GM21526 (cell line): ENCODE results near the gene PA2G4.

Experiments used
- ATAC-seq: cut with Tn5 transposase; IDR thresholded peaks from one replicate; pipeline ENCODE4 v1.9.1; 2021; ENCODE audit warnings: moderate library complexity; ENCODE audit not compliant: unreplicated experiment, low FRiP score

The PA2G4 gene

DNA sequence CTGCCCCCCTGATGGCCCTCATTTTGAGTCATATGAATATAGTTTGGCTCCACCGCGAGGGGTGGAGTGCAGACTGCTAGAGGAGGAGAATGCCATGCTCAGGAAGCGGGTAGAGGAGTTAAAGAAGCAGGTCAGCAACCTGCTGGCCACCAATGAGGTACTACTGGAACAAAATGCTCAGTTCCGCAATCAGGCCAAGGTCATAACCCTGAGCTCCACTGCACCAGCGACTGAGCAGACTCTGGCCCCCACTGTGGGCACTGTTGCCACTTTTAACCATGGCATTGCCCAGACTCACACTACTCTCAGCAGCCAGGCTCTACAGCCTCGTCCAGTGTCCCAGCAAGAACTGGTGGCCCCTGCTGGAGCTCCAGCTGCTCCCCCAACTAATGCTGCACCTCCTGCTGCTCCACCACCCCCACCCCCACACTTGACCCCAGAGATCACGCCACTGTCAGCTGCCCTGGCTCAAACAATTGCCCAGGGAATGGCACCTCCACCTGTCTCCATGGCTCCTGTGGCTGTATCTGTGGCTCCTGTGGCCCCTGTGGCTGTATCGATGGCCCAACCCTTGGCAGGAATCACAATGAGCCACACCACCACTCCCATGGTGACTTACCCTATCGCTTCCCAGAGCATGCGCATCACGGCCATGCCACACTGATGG lies 17.0 kb downstream of the PA2G4 start:
- ATAC-seq: no peak

- ATAC-seq: no peak
Measured at GRCh38 chr12:56122637-56123036, 18.3 kb downstream of the PA2G4 start.

DNA sequence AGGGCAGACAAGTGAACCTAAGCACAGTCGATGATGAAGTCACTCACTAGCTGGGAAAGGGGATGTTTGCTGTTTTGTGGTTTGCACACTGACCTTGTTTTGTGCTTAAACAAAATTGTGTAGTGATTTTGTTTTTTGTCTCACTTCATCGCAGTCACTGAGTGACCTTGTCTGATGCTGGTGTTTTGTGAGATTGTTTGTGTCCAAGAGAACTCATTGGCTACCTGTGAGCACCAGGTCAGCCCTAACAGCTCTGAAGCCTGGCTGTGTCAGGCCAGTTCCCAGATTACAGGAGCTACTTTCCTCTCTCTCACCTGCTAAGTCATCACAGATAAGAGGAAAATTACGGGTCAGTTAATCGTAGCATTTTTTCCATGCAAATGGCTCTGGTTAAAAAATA lies 19.8 kb downstream of the PA2G4 start:
- ATAC-seq: no peak

- no peak for ATAC-seq
Measured at GRCh38 chr12:56126732-56127239, 22.4 kb downstream of the PA2G4 start.

DNA sequence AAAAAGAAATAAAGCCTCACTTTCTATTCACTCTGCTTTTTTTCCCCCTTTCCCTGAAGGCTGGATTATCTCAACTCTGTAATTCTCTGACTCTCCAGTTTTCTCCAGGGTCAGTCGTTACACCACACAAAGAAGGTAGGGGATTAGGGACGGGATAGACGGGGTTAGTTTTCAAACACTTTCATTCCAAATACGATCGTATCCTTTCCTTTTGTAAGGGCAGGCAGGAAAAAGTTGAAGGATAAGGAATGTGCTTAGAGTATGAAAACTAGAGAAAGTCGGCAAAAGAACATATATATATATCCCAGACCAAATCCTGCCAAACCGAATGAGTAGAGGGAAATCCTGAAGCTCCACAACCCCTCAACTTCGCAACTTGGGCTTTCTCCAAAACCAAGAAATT lies 23.1 kb downstream of the PA2G4 start:
- ATAC-seq: no peak

- peak; percentile 82 for ATAC-seq
Measured at GRCh38 chr12:56127888-56128669, 23.7 kb downstream of the PA2G4 start, which contains the start of gene ESYT1. ESYT1 (plus strand) TSS chr12:56128267; CDS start chr12:56128320, 53 bp downstream.

DNA sequence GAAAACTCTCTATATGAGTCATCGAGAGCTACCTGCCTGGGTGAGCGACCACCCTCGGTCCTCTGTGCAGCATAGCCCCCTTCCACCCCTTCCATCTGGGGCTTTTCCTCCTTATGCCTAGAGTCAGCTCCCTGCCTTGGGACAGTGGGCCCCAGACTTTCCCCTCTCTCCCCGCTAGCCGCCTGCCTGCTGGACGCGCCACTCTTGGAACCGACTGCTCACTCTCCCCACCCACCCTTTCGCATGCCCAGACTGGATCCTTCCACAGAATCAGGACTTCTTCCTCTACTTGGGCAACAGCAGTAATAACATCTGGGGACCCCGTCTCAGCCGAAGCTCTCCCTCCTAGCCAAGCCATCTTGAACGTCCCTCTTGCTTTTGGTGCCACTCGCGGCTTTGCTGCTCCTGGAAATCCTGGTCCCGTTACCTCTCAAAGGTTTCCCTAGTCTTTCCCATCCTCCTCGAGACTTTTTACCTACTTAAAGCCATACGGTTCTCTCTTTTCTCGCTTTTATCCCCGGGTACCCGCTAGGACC lies 24.4 kb downstream of the PA2G4 start:
- no peak for ATAC-seq

DNA sequence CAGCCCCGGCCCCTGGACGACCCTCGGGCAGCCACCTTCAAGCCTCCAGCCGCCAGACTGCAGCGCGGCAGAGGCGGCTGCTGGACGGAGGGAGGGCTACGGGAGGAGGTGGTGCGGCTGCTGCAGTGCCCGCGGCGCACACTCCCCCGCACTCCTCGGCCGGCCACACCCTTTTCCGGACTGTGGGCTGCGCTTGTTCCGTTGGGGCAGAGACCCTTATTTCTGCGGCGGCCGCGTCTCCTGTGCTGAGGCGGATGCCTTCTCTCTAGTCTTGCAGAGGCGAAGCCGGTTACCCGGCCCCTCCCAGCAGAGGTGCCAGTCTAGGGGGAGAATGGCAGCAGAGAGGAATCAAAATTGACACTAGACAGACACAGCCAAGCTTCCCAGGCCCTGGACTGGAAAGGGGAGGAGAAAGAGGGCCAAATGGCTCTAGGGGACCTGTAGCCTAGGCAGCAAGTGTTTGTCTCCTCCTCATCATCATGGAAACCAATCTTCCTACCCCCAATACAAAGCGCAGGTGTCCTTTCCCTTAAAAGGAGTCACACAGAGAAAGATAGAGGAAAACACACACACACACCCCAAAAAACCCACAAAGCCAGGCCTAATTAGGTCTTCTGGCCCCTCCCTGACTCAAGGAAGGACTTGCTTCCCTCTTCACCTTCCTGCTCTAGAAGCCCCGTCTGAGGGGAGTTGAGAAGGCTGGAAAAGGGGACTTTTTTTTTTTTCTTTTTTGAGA lies 25.0 kb downstream of the PA2G4 start:
- no peak for ATAC-seq

- ATAC-seq: no peak
Measured at GRCh38 chr12:56129942-56130495, 25.7 kb downstream of the PA2G4 start.

DNA sequence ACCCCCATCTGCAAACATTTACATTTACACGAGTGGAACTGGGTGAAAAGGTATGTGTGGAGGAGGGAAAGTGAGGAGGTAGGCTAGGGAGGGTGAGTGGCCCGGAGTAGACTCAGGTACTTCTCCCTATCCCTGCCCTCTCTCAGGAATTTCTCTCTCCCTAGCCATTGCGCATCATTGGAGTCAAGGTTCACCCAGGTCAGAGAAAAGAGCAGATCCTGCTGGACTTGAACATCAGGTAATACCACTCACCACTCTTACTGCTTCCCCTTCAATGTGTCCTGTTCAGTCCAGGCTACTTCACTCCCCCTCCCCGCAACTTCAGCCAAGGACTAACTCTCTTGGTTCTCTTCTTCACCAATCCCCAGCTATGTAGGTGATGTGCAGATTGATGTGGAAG lies 26.5 kb downstream of the PA2G4 start:
- ATAC-seq: no peak

- ATAC-seq: no peak
Measured at GRCh38 chr12:56134897-56135296, 30.5 kb downstream of the PA2G4 start.

DNA sequence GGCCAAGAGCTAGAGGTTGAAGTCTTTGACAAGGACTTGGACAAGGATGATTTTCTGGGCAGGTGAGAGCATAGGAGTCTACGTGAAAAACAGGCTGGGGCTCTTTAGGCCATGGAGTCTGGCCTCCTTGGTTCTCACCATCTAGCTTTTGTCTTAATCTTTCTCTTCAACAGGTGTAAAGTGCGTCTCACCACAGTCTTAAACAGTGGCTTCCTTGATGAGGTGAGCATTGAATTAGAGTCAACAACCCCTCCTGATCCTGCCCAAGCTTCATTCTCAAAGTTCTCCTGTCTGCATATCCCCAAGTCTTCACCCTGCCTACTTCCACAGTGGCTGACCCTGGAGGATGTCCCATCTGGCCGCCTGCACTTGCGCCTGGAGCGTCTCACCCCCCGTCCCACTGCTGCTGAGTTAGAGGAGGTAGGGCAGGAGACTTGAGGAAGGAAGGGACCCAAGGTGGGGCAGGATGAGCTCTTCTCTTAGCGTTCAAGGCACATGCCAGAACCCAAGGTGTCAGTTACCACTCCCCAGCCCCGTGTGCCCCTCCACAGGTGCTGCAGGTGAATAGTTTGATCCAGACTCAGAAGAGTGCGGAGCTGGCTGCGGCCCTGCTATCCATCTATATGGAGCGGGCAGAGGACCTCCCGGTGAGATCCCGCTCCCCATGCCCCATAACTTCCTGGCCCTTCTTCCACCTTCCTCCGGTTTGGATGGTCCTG lies 33.7 kb downstream of the PA2G4 start:
- no peak for ATAC-seq

GRCh38 chr12:56141946-56142784 lies 37.8 kb downstream of the PA2G4 start:
- no peak for ATAC-seq

DNA sequence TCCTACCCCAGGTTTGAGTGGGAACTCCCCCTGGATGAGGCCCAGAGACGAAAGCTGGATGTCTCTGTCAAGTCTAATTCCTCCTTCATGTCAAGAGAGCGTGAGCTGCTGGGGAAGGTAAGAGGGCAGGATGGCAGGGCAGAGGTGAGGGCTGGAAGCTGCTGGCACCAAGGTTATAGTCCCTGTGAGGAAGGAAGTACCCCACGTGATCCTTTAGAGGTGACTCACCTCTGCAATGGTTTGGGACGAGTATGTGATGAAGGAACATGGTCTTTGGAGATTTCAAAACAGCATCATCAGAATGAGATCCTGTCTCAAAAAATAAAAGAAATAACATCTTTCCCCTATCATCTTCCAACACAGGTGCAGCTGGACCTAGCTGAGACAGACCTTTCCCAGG lies 38.9 kb downstream of the PA2G4 start:
- ATAC-seq: no peak

GRCh38 chr12:56143870-56144269 lies 39.5 kb downstream of the PA2G4 start:
- no peak for ATAC-seq

GRCh38 chr12:56145217-56145616 lies 40.9 kb downstream of the PA2G4 start:
- ATAC-seq: no peak

DNA sequence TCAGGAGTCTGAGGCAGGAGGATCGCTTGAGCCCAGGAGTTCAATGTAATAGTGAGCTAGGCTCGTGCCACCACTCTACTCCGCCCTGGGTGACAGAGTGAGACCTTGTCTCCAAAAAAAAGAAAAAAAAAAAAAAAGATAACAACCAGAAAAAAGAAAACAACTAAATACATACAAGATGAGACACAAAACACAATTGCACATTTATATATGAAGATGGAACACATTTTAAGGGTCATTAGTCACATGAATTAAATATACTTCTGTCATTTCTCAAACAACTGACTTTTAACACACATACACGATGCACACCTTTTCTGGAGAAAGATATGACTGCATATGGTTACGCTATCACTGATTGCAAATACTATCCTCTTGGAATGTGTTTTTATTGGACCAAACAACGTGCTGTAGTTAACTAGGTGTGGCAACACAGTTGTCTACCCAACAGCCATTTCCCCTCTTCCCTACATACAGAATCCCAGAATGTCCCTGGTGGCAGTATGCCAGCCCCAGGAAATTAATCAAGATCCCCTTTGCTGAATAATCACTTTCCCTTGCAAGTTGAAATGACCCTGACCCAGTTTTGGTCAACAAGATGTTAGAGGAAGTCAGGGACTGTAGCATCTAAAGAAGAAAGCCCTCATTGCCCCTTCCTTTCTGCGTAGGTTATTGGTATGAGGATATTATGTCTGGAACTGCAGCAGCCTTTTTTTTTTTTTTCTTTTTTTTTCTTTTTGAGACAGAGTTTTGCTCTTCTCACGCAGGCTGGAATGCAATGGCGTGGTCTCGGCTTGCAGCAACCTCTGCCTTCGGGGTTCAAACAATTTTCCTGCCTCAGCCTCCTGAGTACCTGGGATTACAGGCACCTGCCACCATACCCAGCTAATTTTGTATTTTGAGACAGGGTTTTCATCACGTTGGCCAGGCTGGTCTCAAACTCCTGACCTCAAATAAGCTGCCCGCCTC lies 42.4 kb downstream of the PA2G4 start:
- no peak for ATAC-seq

DNA sequence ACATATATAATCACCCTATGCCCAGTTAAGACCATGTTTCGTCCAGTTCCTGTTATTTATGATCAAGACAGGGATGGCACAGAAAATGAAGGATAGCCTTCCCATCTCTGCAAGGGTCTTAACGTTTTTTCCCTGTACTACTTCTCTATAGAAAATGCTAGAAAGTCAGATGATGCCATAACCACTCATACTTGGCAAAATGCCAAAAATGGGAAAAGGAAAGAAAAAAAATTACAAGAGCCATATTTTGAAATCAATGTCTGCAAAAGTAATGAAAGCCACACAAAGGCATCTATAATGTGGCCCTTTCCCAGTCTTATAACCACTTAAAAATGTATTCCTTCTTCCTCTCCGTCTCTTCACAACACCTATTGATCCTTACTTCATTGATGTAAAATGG lies 46.2 kb downstream of the PA2G4 start:
- no peak for ATAC-seq
